Hypothalamus (tissue), 51 donors: ENCODE measurements around the gene C15orf40.
"Not testable (repeated sequence)": the region's sequence is repeated elsewhere in the genome, so short reads cannot be mapped to it uniquely, and the experiment has no call there.

Experiments used
- DNase-seq, 51 donors: peaks; one replicate each; lab custom pipeline; 2025; lab: John Stamatoyannopoulos, UW

C15orf40 gene

GRCh38 chr15:82958638-82959037 lies 52.8 kb downstream of the C15orf40 start:
- no peak for DNase-seq

DNA sequence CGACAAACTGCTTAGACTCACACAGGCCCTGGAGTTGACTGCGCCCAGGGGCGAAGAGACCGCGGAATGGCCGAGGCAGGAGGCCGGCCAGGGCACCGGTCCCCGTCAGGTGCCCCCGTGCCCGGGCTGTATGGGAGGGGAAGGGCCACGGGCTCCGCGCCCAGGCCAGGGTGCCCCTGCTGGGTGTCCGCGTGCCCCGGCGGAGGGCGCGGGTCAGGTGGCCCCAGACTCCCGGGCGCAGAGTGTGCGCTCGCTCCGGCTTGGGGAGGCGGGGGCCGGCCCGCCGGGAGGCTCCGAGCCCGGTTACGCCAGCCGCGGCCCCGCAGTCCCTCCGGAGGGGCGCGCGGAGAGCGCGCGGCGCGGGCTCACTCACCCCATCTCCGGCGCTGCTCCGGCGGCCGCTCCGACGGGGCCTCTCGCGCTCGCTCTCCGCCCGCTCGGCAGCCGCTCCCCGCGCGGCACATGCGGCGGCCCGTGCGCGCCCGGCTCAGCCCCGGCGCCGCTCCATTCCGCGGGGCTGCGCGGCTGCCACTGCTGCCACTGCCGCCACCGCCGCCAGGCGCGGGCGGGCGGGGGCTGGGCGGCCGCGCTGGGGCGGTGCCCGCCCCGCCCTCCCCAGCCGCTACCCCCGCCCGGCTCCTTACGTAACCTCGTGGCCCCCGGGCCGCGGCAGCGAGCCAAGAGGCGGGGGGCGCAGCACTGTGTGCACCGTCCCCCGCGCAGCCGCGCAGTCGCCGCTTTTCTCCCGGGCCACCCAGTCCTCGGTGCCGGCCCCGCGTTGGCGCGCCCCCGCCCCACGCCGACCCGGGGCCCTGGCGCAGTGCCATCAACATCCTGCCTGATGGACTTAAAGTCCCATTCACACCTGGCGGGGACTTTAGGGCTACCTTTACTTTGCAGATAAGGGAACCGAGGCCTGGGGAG lies 59.0 kb downstream of the C15orf40 start, which contains the start of gene HOMER2:
Gene HOMER2 (minus strand): TSS at position 563 of the 924 bp plus-strand sequence. CDS start 185 bp downstream, at position 378.
- DNase-seq = peak in 18 of 51 donors; percentile 5 to 47 (median 19)

DNA sequence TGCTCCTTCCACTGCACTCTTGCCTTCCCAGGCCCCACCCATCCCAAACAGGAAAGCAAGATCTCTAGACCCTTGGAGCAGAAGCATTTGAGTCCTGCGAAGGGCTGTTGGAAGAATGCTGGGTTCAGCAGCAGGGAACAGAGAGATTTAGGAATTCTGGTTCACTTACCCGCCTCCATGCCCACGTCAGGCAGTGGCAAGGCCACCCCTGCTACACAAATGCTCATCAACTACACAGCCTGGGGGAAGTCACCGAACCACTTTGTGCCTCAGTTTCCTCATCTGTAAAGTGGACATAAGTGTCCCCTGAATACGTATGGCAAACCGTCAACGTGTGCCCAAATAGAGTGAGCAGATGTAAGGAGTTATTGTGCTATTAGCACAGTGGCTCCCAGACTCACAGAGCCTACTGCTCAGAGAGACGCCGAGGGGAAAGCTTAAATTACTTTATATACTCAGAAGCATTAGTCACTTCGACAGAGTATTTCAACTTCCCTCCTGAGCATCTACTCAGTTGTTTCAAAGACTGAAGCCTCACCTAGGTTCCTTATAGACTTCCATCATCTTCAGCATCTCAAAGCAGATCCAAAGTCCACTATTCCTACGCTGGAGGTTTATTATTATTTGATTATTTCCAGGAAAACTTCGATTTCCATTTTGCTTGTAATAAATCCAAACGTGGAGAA lies 59.8 kb downstream of the C15orf40 start:
- peak in 2 of 51 donors; percentile 3 to 8 for DNase-seq

- no peak for DNase-seq
Measured at GRCh38 chr15:82950746-82951370, 60.6 kb downstream of the C15orf40 start.

GRCh38 chr15:82950295-82950694 lies 61.1 kb downstream of the C15orf40 start:
- DNase-seq = no peak

GRCh38 chr15:82946155-82946701 lies 65.2 kb downstream of the C15orf40 start:
- no peak for DNase-seq

- DNase-seq = no peak
Measured at GRCh38 chr15:82945326-82945725, 66.1 kb downstream of the C15orf40 start.

GRCh38 chr15:82944821-82945220 lies 66.6 kb downstream of the C15orf40 start:
- no peak for DNase-seq

GRCh38 chr15:82944056-82944455 lies 67.4 kb downstream of the C15orf40 start:
- peak in 3 of 51 donors; percentile 8 to 35 (median 13) for DNase-seq

- no peak for DNase-seq
Measured at GRCh38 chr15:82943176-82943575, 68.3 kb downstream of the C15orf40 start.

- no peak for DNase-seq
Measured at GRCh38 chr15:82942691-82943090, 68.7 kb downstream of the C15orf40 start.

- DNase-seq = not testable (repeated sequence)
Measured at GRCh38 chr15:82939678-82940077, 71.8 kb downstream of the C15orf40 start.
